Measurements from ENCODE around the gene TTC12. TPM values are rescaled to one million over a fixed set of nuclear protein-coding genes. Genes with fewer than 3 reads are reported as not detected.

TTC12 gene
- total RNA-seq, 2 experiments from 2014 or later: 3.6 to 3.9 TPM

DNA sequence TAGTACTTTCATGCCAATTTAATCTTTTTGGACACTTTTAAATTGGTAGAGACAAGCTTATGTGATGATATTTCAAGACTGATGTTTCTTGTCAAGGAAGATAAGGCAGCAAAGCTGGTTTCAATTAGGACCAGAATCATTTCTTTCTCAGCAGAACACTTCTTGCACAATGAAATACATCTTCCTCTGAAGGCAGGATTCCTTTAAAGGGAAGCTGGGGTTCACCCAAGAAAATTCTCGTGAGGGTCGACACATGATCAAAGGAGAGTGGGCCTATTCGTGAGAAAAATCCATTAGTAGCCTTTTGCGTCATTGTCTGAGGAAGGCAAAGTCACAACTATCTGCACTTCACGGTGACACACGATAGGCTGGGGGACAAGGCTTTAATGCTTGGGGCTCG is 17.6 kb downstream of the TTC12 start:
- Histone ChIP-seq H3K79me2 (ENCODE audit: insufficient read depth, low read depth, low read length) (no peaks in the 10 kb centered on the region), H3K36me3 (ENCODE audit: insufficient read depth, low read length) (no peaks in the 10 kb centered on the region), H4K20me1 (ENCODE audit: insufficient read depth, low read length) (no peaks in the 10 kb centered on the region), H3K4me2 (ENCODE audit: low read length) (no peak overlapping the region), H2AFZ (ENCODE audit: low read length) (no peak overlapping the region), H3K9me2 (ENCODE audit: insufficient read depth, low read length) (no peaks in the 10 kb centered on the region), H3K4me3 (ENCODE audit: low read depth, low read length, poor library complexity, severe bottlenecking) (no peak overlapping the region), H3K9me3 (ENCODE audit: low read length) (no peaks in the 10 kb centered on the region), H3K27ac (ENCODE audit: low read depth, low read length, poor library complexity, severe bottlenecking) (no peak overlapping the region), H3K4me1 (ENCODE audit: insufficient read depth, low read length, poor library complexity, severe bottlenecking) (no peaks in the 10 kb centered on the region)
- no TSS peak for BruUV-seq (replicated peaks)
- no peak for DNase-seq (ENCODE audit: low spot score)
- CTCF ChIA-PET (ENCODE audit: unreplicated experiment): no interaction called here
- intact Hi-C loops (cut with micrococcal nuclease; ENCODE audit: unreplicated experiment): no loop called here
- POLR2A ChIA-PET: interaction anchor here (0.6 kb wide), 1 partner anchor 19 kb away, joined by 3 read pairs; no protein-coding TSS in a partner anchor
- TF ChIP-seq, protein P1, sequence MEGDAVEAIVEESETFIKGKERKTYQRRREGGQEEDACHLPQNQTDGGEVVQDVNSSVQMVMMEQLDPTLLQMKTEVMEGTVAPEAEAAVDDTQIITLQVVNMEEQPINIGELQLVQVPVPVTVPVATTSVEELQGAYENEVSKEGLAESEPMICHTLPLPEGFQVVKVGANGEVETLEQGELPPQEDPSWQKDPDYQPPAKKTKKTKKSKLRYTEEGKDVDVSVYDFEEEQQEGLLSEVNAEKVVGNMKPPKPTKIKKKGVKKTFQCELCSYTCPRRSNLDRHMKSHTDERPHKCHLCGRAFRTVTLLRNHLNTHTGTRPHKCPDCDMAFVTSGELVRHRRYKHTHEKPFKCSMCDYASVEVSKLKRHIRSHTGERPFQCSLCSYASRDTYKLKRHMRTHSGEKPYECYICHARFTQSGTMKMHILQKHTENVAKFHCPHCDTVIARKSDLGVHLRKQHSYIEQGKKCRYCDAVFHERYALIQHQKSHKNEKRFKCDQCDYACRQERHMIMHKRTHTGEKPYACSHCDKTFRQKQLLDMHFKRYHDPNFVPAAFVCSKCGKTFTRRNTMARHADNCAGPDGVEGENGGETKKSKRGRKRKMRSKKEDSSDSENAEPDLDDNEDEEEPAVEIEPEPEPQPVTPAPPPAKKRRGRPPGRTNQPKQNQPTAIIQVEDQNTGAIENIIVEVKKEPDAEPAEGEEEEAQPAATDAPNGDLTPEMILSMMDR (conservative IDR thresholded peaks at IDR 0.05; ENCODE audit: low read length): no peak
- no peak for TF ChIP-seq EZH2phosphoT487 (IDR thresholded peaks at IDR 0.05; ENCODE audit: borderline replicate concordance, low read depth, low read length)

DNA sequence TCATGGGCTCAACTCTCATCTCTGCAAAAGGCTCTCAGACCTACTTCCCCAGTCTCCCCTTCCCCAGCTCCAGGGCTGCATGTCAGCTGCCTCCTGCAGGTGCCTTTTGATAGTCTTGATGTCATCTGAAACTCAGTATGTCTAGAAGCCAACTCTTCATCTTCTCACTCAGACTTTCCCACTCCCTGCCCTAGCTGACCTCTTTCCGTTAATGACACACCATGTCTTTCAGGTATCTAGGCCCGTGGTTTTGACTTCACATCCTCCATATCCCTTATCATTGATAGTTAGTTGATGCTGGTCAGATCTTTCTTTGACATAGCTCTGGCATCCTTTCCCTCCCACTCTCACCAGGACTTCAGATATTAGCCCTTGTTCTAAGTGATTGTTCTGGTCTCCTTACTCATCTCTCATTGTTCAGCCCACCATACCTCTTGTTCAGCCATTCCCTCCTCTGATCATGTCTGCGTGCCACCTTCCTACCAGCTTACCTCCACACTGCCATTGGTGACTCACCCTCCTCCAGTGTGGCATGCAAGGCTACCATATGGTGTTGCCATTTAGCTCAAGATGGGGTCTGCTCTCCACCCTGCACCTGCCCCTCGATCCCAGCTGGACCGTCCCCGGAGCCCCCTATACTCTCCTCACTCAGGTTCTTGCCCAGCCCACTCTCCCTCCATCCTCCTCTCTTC is 18.4 kb downstream of the TTC12 start:
- CTCF ChIA-PET (ENCODE audit: unreplicated experiment): no interaction called here
- POLR2A ChIA-PET: interaction anchor here (0.5 to 0.7 kb wide), 2 partner anchors 591 to 1593 kb away, joined by 4 to 7 read pairs; no protein-coding TSS in a partner anchor

More for the DNA sequence above, 18.4 kb downstream of the TTC12 start:
- Histone ChIP-seq H3K4me1 (ENCODE audit: insufficient read depth, low read length, poor library complexity, severe bottlenecking) (no peaks in the 10 kb centered on the region), H3K4me3 (ENCODE audit: low read depth, low read length, poor library complexity, severe bottlenecking) (no peak overlapping the region), H3K4me2 (ENCODE audit: low read length) (no peak overlapping the region), H3K36me3 (ENCODE audit: insufficient read depth, low read length) (no peaks in the 10 kb centered on the region), H4K20me1 (ENCODE audit: insufficient read depth, low read length) (no peaks in the 10 kb centered on the region), H2AFZ (ENCODE audit: low read length) (no peak overlapping the region), H3K79me2 (ENCODE audit: insufficient read depth, low read depth, low read length) (no peaks in the 10 kb centered on the region), H3K27ac (ENCODE audit: low read depth, low read length, poor library complexity, severe bottlenecking) (no peak overlapping the region), H3K9me3 (ENCODE audit: low read length) (no peaks in the 10 kb centered on the region), H3K9me2 (ENCODE audit: insufficient read depth, low read length) (no peaks in the 10 kb centered on the region)
- TF ChIP-seq, protein P1 (conservative IDR thresholded peaks at IDR 0.05; ENCODE audit: low read length): no peak
- TF ChIP-seq EZH2phosphoT487 (IDR thresholded peaks at IDR 0.05; ENCODE audit: borderline replicate concordance, low read depth, low read length): no peak
- DNase-seq (ENCODE audit: low spot score): no peak
- intact Hi-C loops (cut with micrococcal nuclease; ENCODE audit: unreplicated experiment): no loop called here
- BruUV-seq (replicated peaks): no TSS peak

All from OCI-LY7 (cell line).